Endothelial cell of umbilical vein (primary cell): Measurements from ENCODE around the gene CD247. TPM values are rescaled to one million over a fixed set of nuclear protein-coding genes. Genes with fewer than 3 reads are reported as not detected.

ENCODE experiments used
- BruUV-seq: library from RNA; stranded (reverse); fragments of 400-500 nt; replicated peaks from 2 replicates; lab custom pipeline; 2021; lab: Mats Ljungman, UMichigan
- CTCF ChIA-PET: fragments of 300-600, 350-600 bp; sonication (Branson Sonifier 250); formaldehyde crosslinking; loops from one replicate; lab custom pipeline; 2021; ENCODE audit warnings: antibody characterized with exemption, inconsistent platforms; lab: Charles Lee
- POLR2A ChIA-PET: fragments of 300-600, 350-600 bp; sonication (Branson Sonifier 250); formaldehyde crosslinking; loops from one replicate; lab custom pipeline; 2021; ENCODE audit warnings: antibody characterized with exemption, inconsistent platforms; lab: Charles Lee
- DNase-seq: peaks from one replicate; pipeline ENCODE4 v3.0.0-alpha.2; 2011; ENCODE audit warnings: low read depth, low spot score
- FAIRE-seq: peaks from 2 replicates; lab custom pipeline; 2011; peaks lifted over from hg19 to GRCh38; lab: Jason Lieb, UNC
- H2AFZ ChIP-seq: 2 replicates; pipeline ENCODE4 v1.6.0; 2012; ENCODE audit warnings: low read depth, low read length, control low read depth, inconsistent platforms
- H3K27ac ChIP-seq: 2 replicates; pipeline ENCODE4 v1.5.1; 2011; ENCODE audit warnings: low read depth, mild to moderate bottlenecking, control low read depth, low read length, moderate library complexity; ENCODE audit not compliant: insufficient read depth
- H3K27me3 ChIP-seq, 2 experiments: 2 replicates each; pipeline versions ENCODE4 v1.6.0 to v1.6.1; 2011; ENCODE audit warnings: low read length in 2 of 2, mixed read lengths in 1 of 2; ENCODE audit not compliant: control insufficient read depth in 2 of 2, insufficient read depth in 2 of 2
- H3K36me3 ChIP-seq, 2 experiments: 2 replicates in 1 of 2; 3 replicates in 1 of 2; pipeline ENCODE4 v1.5.1; 2011; ENCODE audit warnings: low read length in 2 of 2, mild to moderate bottlenecking in 1 of 2, moderate library complexity in 1 of 2; ENCODE audit not compliant: control insufficient read depth in 2 of 2, insufficient read depth in 2 of 2; ENCODE audit errors: extremely low read depth in 1 of 2
- H3K4me1 ChIP-seq: 3 replicates; pipeline ENCODE4 v1.5.1; 2011; ENCODE audit warnings: mild to moderate bottlenecking, low read length; ENCODE audit not compliant: control insufficient read depth, insufficient read depth; ENCODE audit errors: extremely low read depth
- H3K4me2 ChIP-seq: 2 replicates; pipeline ENCODE4 v1.6.1; 2011; ENCODE audit warnings: low read length, control low read depth, mixed read lengths; ENCODE audit not compliant: insufficient read depth
- H3K4me3 ChIP-seq, 3 experiments: fragments of 200-600 bp in 1 of 3; sonication (generic), shearing (Covaris generic) in 1 of 3; replicated peaks in 1 of 3; 2 replicates each; pipeline ENCODE4 v1.5.1; 2011 to 2016; ENCODE audit warnings: control low read depth in 3 of 3, low read length in 3 of 3, mild to moderate bottlenecking in 2 of 3, inconsistent platforms in 1 of 3, low read depth in 1 of 3, moderate library complexity in 1 of 3; ENCODE audit not compliant: insufficient read depth in 1 of 3
- H3K79me2 ChIP-seq: 2 replicates; pipeline ENCODE4 v1.6.0; 2012; ENCODE audit warnings: low read length, inconsistent platforms; ENCODE audit not compliant: control insufficient read depth, insufficient read depth
- H3K9ac ChIP-seq: replicated peaks from 2 replicates; pipeline ENCODE3; 2011; ENCODE audit warnings: low read length, control low read depth; ENCODE audit not compliant: insufficient read depth; ENCODE audit errors: extremely low read depth
- H3K9me1 ChIP-seq: replicated peaks from 3 replicates; pipeline ENCODE4 v1.6.0; 2011; ENCODE audit warnings: mild to moderate bottlenecking, low read length; ENCODE audit not compliant: control insufficient read depth, insufficient read depth; ENCODE audit errors: extremely low read depth
- H3K9me3 ChIP-seq: replicated peaks from 2 replicates; pipeline ENCODE4 v1.5.1; 2012; ENCODE audit warnings: low read length, inconsistent platforms; ENCODE audit not compliant: control insufficient read depth, insufficient read depth
- H4K20me1 ChIP-seq: replicated peaks from 2 replicates; pipeline ENCODE3; 2011; ENCODE audit warnings: mild to moderate bottlenecking, low read length; ENCODE audit not compliant: control insufficient read depth, insufficient read depth; ENCODE audit errors: extremely low read depth
- EZH2 ChIP-seq: IDR thresholded peaks from 2 replicates; pipeline ENCODE4 v1.6.1; 2012; ENCODE audit warnings: borderline replicate concordance, low read depth, mild to moderate bottlenecking, moderate library complexity, low read length, inconsistent platforms; ENCODE audit not compliant: severe bottlenecking
- FOS ChIP-seq: IDR thresholded peaks from 2 replicates; pipeline ENCODE4 v1.6.1; 2011; ENCODE audit warnings: mild to moderate bottlenecking, low read length, moderate library complexity, borderline replicate concordance; ENCODE audit not compliant: insufficient read depth
- GATA2 ChIP-seq: IDR thresholded peaks from 2 replicates; pipeline ENCODE4 v1.7.0; 2011; ENCODE audit warnings: low read depth, mild to moderate bottlenecking, moderate library complexity, mixed read lengths, low read length; ENCODE audit not compliant: insufficient read length, insufficient read depth
- JUN ChIP-seq: IDR thresholded peaks from 2 replicates; pipeline ENCODE4 v1.6.1; 2011; ENCODE audit warnings: borderline replicate concordance, low read depth; ENCODE audit not compliant: insufficient read length, insufficient read depth
- MYC ChIP-seq: IDR thresholded peaks from one replicate; pipeline ENCODE4 v1.6.1; 2011; ENCODE audit warnings: mild to moderate bottlenecking, low read depth, low read length
- POLR2A ChIP-seq: IDR thresholded peaks from 2 replicates; pipeline ENCODE4 v1.6.1; 2012; ENCODE audit warnings: low read depth, mild to moderate bottlenecking, control low read depth, low read length
- dilution Hi-C: fragments of 300-500 bp; cut with MboI; formaldehyde crosslinking; loops from one replicate; pipeline ENCODE4 v1.15.0; 2019; ENCODE audit warnings: low sequenced_read_pairs; ENCODE audit not compliant: extremely low pct_ligation_motif_present
- intact Hi-C: fragments of 100-400 bp; cut with micrococcal nuclease; formaldehyde crosslinking; loops from one replicate; pipeline ENCODE4 v1.10.0; 2022
- polyA plus RNA-seq, 4 experiments: library from polyadenylated mRNA; depleted of rRNA in 3 of 4; stranded (reverse) in 3 of 4; unstranded in 1 of 4; fragments of >200 nt; gene quantifications; 2 replicates each; pipeline versions ENCODE4 v1.2.1 to v1.2.3, GENCODE V29; 2011 to 2012; ENCODE audit warnings: missing spikeins in 1 of 4
- total RNA-seq: library from RNA; stranded (reverse); gene quantifications from 2 replicates; pipeline ENCODE4 v1.2.3, GENCODE V29; 2021
- TF ChIP-seq, protein P1 (sequence below): IDR thresholded peaks from 2 replicates; pipeline ENCODE4 v1.6.1; 2011; ENCODE audit not compliant: insufficient read depth, insufficient read length
- TF ChIP-seq, protein P2 (sequence below), 2 donors: IDR thresholded peaks; 1 replicate in 1 of 2; 2 replicates in 1 of 2; pipeline ENCODE4 v1.5.1; 2011; ENCODE audit warnings: low read length in 2 of 2, mild to moderate bottlenecking in 2 of 2, moderate library complexity in 2 of 2, control low read depth in 1 of 2, inconsistent platforms in 1 of 2, low read depth in 1 of 2; ENCODE audit not compliant: insufficient read depth in 1 of 2; ENCODE audit errors: extremely low read depth in 1 of 2

The CD247 gene
- total and polyA plus RNA-seq, 2 donors (not counting 3 experiments of a cell fraction or from before 2014, with no cell fraction given) = not detected

DNA sequence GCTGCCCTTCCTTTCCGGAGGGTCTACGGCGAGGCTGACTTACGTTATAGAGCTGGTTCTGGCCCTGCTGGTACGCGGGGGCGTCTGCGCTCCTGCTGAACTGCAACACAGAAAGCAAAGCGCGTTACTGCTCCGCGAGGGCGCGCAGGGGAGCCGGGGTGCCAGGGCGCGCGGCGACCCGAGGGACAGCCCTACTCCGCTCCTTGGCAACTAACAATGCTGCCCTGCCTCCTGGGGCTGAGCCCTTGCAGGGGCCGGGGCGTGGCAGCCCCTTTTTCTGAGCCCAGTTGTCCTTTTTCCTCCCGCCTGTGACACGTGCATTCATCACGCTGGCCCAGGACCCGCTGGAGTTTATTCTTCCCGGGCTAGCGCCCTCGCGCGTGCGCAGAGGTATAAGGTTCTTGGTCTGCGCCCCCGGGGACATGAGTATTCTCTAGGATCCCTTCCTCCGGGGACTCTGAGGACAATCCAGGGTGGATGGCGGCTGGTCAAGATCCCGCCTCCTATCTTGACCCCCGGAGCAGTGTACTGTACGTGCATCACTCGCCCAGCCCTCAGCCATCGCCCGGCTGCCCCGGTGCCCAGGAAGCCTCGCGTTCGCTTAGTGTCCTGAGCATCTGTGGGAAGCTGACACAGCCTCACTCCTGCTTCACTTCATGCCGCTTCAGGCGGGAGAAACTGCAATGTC lies 78.9 kb downstream of the CD247 start:
- FAIRE-seq = peak; percentile 52
- no TSS peak for BruUV-seq
- peak overlapping the region; percentile 27 for H3K4me2 ChIP-seq
- peak overlapping the region in 2 of 3 experiments; percentile 20 to 29 for H3K4me3 ChIP-seq
- DNase-seq = peak; percentile 51
- H3K27me3 ChIP-seq = no peaks in the 10 kb centered on the region
- TF ChIP-seq, protein P1, sequence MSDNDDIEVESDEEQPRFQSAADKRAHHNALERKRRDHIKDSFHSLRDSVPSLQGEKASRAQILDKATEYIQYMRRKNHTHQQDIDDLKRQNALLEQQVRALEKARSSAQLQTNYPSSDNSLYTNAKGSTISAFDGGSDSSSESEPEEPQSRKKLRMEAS = peak; percentile 72
- no peak for TF ChIP-seq GATA2
- H2AFZ ChIP-seq = peak overlapping the region; percentile 64
- CTCF ChIA-PET = interaction anchor here (0.9 to 7.5 kb wide), 6 partner anchors 21 to 529 kb away, joined by 3 to 162 read pairs (median 4); no protein-coding TSS in a partner anchor
- H3K36me3 ChIP-seq = no peaks in the 10 kb centered on the region
- H4K20me1 ChIP-seq = no peaks in the 10 kb centered on the region
- dilution Hi-C loops = no loop called here
- H3K9me3 ChIP-seq = no peaks in the 10 kb centered on the region
- H3K79me2 ChIP-seq = no peaks in the 10 kb centered on the region
- no peaks in the 10 kb centered on the region for H3K9me1 ChIP-seq
- POLR2A ChIA-PET = no interaction called here
- intact Hi-C loops = no loop called here
- no peak overlapping the region for H3K9ac ChIP-seq
- no peak overlapping the region for H3K27ac ChIP-seq
- no peaks in the 10 kb centered on the region for H3K4me1 ChIP-seq

DNA sequence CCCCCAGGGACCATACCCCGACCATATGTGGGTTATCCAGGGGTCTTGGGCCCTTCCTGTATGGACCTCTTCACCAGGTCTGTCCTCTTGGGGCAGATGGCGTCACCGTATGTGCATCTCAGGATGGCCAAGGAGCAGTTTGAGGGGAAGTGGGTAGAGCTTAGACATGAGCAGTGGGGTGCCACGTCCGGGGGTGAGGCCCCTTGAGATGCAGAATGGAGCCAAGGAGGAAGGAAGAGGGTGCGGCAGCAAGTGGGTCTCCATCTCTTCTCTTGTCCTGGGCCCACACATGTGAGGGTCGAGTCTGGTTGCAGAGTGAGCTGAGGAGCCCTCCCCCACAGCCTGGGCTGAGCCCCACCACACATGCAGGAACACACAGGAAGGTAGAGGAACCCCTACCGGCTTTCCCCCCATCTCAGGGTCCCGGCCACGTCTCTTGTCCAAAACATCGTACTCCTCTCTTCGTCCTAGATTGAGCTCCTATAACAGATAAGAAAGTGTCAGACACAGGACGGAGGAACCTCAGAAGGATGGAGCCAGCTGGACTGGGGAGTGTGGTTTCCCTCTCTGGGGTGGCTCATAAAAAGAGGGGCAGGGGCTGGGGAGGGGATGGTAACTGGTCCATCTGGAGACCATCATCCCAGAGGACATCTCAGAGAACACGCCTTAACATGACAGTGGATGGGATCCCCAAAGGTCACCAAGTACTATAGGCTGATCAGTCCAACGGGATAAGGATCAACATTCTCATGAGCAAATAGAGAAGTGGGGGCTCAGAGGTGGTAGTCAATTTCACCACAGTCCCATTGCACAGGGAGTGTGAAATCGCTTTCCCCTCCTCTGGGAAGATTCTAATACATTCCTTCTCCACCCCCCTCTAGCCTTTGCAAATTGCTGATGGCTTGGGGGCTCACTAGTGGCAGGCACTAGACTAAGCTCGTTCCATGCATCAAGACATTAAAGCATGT lies 79.9 kb downstream of the CD247 start:
- H3K4me2 ChIP-seq = peak overlapping the region; percentile 27
- no peak overlapping the region for H3K4me3 ChIP-seq
- no peak overlapping the region for H3K27ac ChIP-seq
- DNase-seq (no peak), FAIRE-seq (no peak)
- H3K9me1 ChIP-seq = no peaks in the 10 kb centered on the region
- dilution Hi-C loops = no loop called here
- H3K9ac ChIP-seq = no peak overlapping the region
- H3K79me2 ChIP-seq = no peaks in the 10 kb centered on the region
- no peak overlapping the region for H2AFZ ChIP-seq
- H3K4me1 ChIP-seq = no peaks in the 10 kb centered on the region
- no peaks in the 10 kb centered on the region for H3K9me3 ChIP-seq
- TF ChIP-seq, protein P1 = no peak
- TF ChIP-seq FOS (no peak), MYC (no peak), EZH2 (no peak), POLR2A (no peak), JUN (no peak)
- TF ChIP-seq, protein P2, sequence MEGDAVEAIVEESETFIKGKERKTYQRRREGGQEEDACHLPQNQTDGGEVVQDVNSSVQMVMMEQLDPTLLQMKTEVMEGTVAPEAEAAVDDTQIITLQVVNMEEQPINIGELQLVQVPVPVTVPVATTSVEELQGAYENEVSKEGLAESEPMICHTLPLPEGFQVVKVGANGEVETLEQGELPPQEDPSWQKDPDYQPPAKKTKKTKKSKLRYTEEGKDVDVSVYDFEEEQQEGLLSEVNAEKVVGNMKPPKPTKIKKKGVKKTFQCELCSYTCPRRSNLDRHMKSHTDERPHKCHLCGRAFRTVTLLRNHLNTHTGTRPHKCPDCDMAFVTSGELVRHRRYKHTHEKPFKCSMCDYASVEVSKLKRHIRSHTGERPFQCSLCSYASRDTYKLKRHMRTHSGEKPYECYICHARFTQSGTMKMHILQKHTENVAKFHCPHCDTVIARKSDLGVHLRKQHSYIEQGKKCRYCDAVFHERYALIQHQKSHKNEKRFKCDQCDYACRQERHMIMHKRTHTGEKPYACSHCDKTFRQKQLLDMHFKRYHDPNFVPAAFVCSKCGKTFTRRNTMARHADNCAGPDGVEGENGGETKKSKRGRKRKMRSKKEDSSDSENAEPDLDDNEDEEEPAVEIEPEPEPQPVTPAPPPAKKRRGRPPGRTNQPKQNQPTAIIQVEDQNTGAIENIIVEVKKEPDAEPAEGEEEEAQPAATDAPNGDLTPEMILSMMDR (IDR thresholded peaks at IDR 0.05; ENCODE audit: extremely low read depth in 1 of 2, insufficient read depth in 1 of 2, low read depth in 1 of 2, low read length in 2 of 2) = no peak
- no peaks in the 10 kb centered on the region for H3K27me3 ChIP-seq
- BruUV-seq = no TSS peak
- no peaks in the 10 kb centered on the region for H3K36me3 ChIP-seq
- ChIA-PET POLR2A (no interaction called here), CTCF (interaction anchor here (1.0 to 7.5 kb wide), 3 partner anchors 169 to 528 kb away, joined by 3 to 162 read pairs (median 4); no protein-coding TSS in a partner anchor)
- intact Hi-C loops = no loop called here
- no peaks in the 10 kb centered on the region for H4K20me1 ChIP-seq
